CD4-positive, alpha-beta T cell treated with Interleukin-17A for 4 hours (primary cell): ENCODE data around the gene ACBD6.
"Not testable (repeated sequence)": the region's sequence is repeated elsewhere in the genome, so short reads cannot be mapped to it uniquely, and the experiment has no call there.

Source experiments
- DNase-seq: peaks from one replicate; pipeline ENCODE4 v3.0.0-alpha.2; 2020; ENCODE audit warnings: mixed read lengths

Gene ACBD6

GRCh38 chr1:180502361-180503279, at the start of gene ACBD6:
TSS of gene ACBD6 (minus strand) at chr1:180502577. CDS start at chr1:180502266, 311 bp downstream.
- DNase-seq, result peak; percentile 86

GRCh38 chr1:180551997-180552396, 49.6 kb upstream of the ACBD6 start:
- no peak for DNase-seq

GRCh38 chr1:180550241-180550640, 47.9 kb upstream of the ACBD6 start:
- DNase-seq, result no peak

GRCh38 chr1:180549770-180550169, 47.4 kb upstream of the ACBD6 start:
- DNase-seq, result not testable (repeated sequence)

- no peak for DNase-seq
These were observed 46.4 kb upstream of the ACBD6 start for GRCh38 chr1:180548686-180549317.

- DNase-seq, result no peak
These were observed 43.6 kb upstream of the ACBD6 start for GRCh38 chr1:180545991-180546390.

- no peak for DNase-seq
These were observed 41.7 kb upstream of the ACBD6 start for GRCh38 chr1:180544050-180544449.

GRCh38 chr1:180542838-180543145, 40.4 kb upstream of the ACBD6 start:
- no peak for DNase-seq

GRCh38 chr1:180542113-180542837, 39.9 kb upstream of the ACBD6 start:
- no peak for DNase-seq

- DNase-seq, result no peak
These were observed 38.6 kb upstream of the ACBD6 start for GRCh38 chr1:180540697-180541594.

GRCh38 chr1:180539136-180539535, 36.8 kb upstream of the ACBD6 start:
- no peak for DNase-seq

- DNase-seq, result no peak
These were observed 34.5 kb upstream of the ACBD6 start for GRCh38 chr1:180536821-180537372.

- DNase-seq, result no peak
These were observed 33.1 kb upstream of the ACBD6 start for GRCh38 chr1:180535418-180535999.

GRCh38 chr1:180534214-180534613, 31.8 kb upstream of the ACBD6 start:
- no peak for DNase-seq

- DNase-seq, result peak; percentile 66
These were observed 31.1 kb upstream of the ACBD6 start for GRCh38 chr1:180533266-180533987.

- DNase-seq, result no peak
These were observed 30.5 kb upstream of the ACBD6 start for GRCh38 chr1:180532854-180533253.

GRCh38 chr1:180530501-180530900, 28.1 kb upstream of the ACBD6 start:
- no peak for DNase-seq

GRCh38 chr1:180528868-180529470, 26.6 kb upstream of the ACBD6 start:
- DNase-seq, result no peak

- DNase-seq, result no peak
These were observed 24.8 kb upstream of the ACBD6 start for GRCh38 chr1:180527101-180527669.

GRCh38 chr1:180525715-180526039, 23.3 kb upstream of the ACBD6 start:
- DNase-seq, result no peak
